Neuronal stem cell (in vitro differentiated cells): ENCODE results near the gene SPACA7.

Source experiments
- DNase-seq: peaks from one replicate; pipeline ENCODE4 v3.0.0-alpha.2; 2013; ENCODE audit warnings: low spot score
- H2AFZ ChIP-seq: one replicate; pipeline ENCODE4 v1.6.1; 2013; ENCODE audit warnings: mild to moderate bottlenecking, low read length, inconsistent platforms
- H2AK5ac ChIP-seq: 2 replicates; pipeline ENCODE4 v1.6.1; 2013; ENCODE audit warnings: low read depth, mild to moderate bottlenecking, inconsistent platforms, low read length, moderate library complexity, mixed read lengths
- H2BK120ac ChIP-seq: 2 replicates; pipeline ENCODE4 v1.6.1; 2013; ENCODE audit warnings: low read depth, mild to moderate bottlenecking, inconsistent platforms, low read length, moderate library complexity, mixed read lengths
- H2BK12ac ChIP-seq: one replicate; pipeline ENCODE4 v1.6.1; 2013; ENCODE audit warnings: low read length, inconsistent platforms
- H2BK15ac ChIP-seq: 2 replicates; pipeline ENCODE4 v1.6.1; 2013; ENCODE audit warnings: mild to moderate bottlenecking, low read length, inconsistent platforms, mixed read lengths
- H2BK5ac ChIP-seq: one replicate; pipeline ENCODE4 v1.6.1; 2013; ENCODE audit warnings: inconsistent platforms, mild to moderate bottlenecking, low read length, moderate library complexity
- H3K14ac ChIP-seq: one replicate; pipeline ENCODE4 v1.6.1; 2013; ENCODE audit warnings: low read length, inconsistent platforms
- H3K18ac ChIP-seq: 2 replicates; pipeline ENCODE4 v1.6.1; 2013; ENCODE audit warnings: low read length, inconsistent platforms
- H3K23ac ChIP-seq: 2 replicates; pipeline ENCODE4 v1.6.1; 2013; ENCODE audit warnings: low read depth, mild to moderate bottlenecking, mixed read lengths, low read length, inconsistent platforms; ENCODE audit not compliant: poor library complexity
- H3K27ac ChIP-seq: replicated peaks from 3 replicates; pipeline ENCODE4 v1.5.1; 2013; ENCODE audit warnings: low read length, inconsistent platforms
- H3K27me3 ChIP-seq, 3 experiments: 2 replicates each; pipeline ENCODE4 v1.6.1; 2013; ENCODE audit warnings: low read length in 3 of 3, mild to moderate bottlenecking in 2 of 3, inconsistent platforms in 1 of 3, low read depth in 1 of 3, mixed read lengths in 1 of 3, moderate library complexity in 1 of 3; ENCODE audit not compliant: control insufficient read depth in 3 of 3, insufficient read depth in 3 of 3
- H3K36me3 ChIP-seq, 2 donors: replicated peaks in 1 of 2; 2 replicates each; pipeline ENCODE4 v1.6.1; 2013; ENCODE audit warnings: low read length in 2 of 2; ENCODE audit not compliant: control insufficient read depth in 2 of 2, insufficient read depth in 2 of 2
- H3K4ac ChIP-seq: 2 replicates; pipeline ENCODE4 v1.6.1; 2013; ENCODE audit warnings: inconsistent platforms, mild to moderate bottlenecking, low read length, moderate library complexity
- H3K4me1 ChIP-seq, 2 donors: 1 replicate in 1 of 2; 2 replicates in 1 of 2; pipeline ENCODE4 v1.6.1; 2013; ENCODE audit warnings: low read length in 2 of 2, low read depth in 1 of 2; ENCODE audit not compliant: control insufficient read depth in 2 of 2, insufficient read depth in 1 of 2
- H3K4me2 ChIP-seq: one replicate; pipeline ENCODE4 v1.6.1; 2013; ENCODE audit warnings: mild to moderate bottlenecking, low read length, inconsistent platforms; ENCODE audit not compliant: insufficient read depth, poor library complexity, severe bottlenecking
- H3K4me3 ChIP-seq, 2 donors: 2 replicates each; pipeline ENCODE4 v1.5.1; 2013; ENCODE audit warnings: low read length in 2 of 2, mild to moderate bottlenecking in 2 of 2, inconsistent platforms in 1 of 2, moderate library complexity in 1 of 2
- H3K79me1 ChIP-seq: one replicate; pipeline ENCODE4 v1.6.1; 2013; ENCODE audit warnings: low read depth, mild to moderate bottlenecking, inconsistent platforms, low read length, moderate library complexity
- H3K9ac ChIP-seq: one replicate; pipeline ENCODE4 v1.6.1; 2013; ENCODE audit warnings: mild to moderate bottlenecking, low read depth, low read length, inconsistent platforms; ENCODE audit not compliant: poor library complexity
- H3K9me3 ChIP-seq, 2 donors: replicated peaks in 1 of 2; 2 replicates each; pipeline versions ENCODE3 to v1.6.1; 2013; ENCODE audit warnings: low read length in 2 of 2, mild to moderate bottlenecking in 2 of 2, inconsistent platforms in 1 of 2, low read depth in 1 of 2, mixed read lengths in 1 of 2, moderate library complexity in 1 of 2; ENCODE audit not compliant: control insufficient read depth in 2 of 2, insufficient read depth in 1 of 2
- H4K8ac ChIP-seq: one replicate; pipeline ENCODE4 v1.6.1; 2013; ENCODE audit warnings: low read depth, mild to moderate bottlenecking, inconsistent platforms, low read length, moderate library complexity
- H4K91ac ChIP-seq: one replicate; pipeline ENCODE4 v1.6.1; 2013; ENCODE audit warnings: low read length, low read depth, mild to moderate bottlenecking, inconsistent platforms; ENCODE audit not compliant: poor library complexity
- WGBS, 2 donors: extraction: QIAGEN DNeasy Blood & Tissue Kit; methylation state at CpG; one replicate each; pipeline ENCODE4 v1.1.7; 2013; ENCODE audit warnings: missing lambda C conversion rate in 2 of 2, mixed read lengths in 1 of 2; ENCODE audit not compliant: insufficient read length in 2 of 2, insufficient replicate concordance in 1 of 2; ENCODE audit errors: extremely low coverage in 2 of 2; 5-methylcytosine and 5-hydroxymethylcytosine counted together

SPACA7 gene

DNA sequence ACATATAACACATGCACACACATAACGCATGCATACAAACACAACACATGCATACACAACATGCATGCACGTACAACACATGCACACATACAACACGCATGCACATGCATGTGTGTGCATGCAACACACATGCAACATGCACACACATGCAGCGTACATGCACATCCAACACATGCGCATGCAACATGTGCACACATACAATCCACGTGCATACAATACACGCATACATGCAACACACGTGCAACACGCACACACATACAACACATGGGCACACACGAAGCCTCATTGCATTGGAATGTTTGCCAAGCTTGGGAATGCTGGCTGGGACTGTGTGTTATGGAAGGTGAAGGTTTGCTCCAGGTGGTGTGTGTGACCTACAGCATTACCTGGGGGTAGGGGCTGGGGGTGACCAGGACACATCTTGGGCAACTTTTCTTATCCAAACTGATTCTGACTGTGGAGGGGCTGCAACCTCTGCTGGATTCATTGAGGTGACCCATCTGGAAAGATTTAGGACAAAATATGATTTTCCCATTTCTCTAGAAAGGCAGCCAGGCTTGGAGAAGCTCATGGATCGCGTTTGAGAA, 58.9 kb downstream of the SPACA7 start:
- Histone ChIP-seq H2BK120ac (no peak overlapping the region), H2AK5ac (no peak overlapping the region), H2AFZ (no peak overlapping the region), H3K4me1 (peaks cover 3 to 9% of the 10 kb centered on the region in 2 donors), H3K14ac (no peak overlapping the region), H3K27ac (no peak overlapping the region), H3K4me3 (peak overlapping the region in 1 of 2 donors; percentile 17), H3K23ac (peak overlapping the region; percentile 9), H3K18ac (peak overlapping the region; percentile 3), H3K9ac (no peak overlapping the region), H3K36me3 (no peaks in the 10 kb centered on the region), H3K27me3 (peaks cover 0 to 3% (median 0%) of the 10 kb centered on the region in 3 experiments), H2BK5ac (no peak overlapping the region), H3K9me3 (peaks cover 14 to 18% of the 10 kb centered on the region in 2 donors), H2BK12ac (peak overlapping the region; percentile 30), H2BK15ac (no peak overlapping the region), H4K8ac (peak overlapping the region; percentile 95), H4K91ac (no peak overlapping the region), H3K4me2 (no peak overlapping the region), H3K79me1 (peaks cover 2% of the 10 kb centered on the region), H3K4ac (no peak overlapping the region)
- no CpG with 5 or more reads among the region's 12 CpGs for WGBS, 2 donors
- no peak for DNase-seq

DNA sequence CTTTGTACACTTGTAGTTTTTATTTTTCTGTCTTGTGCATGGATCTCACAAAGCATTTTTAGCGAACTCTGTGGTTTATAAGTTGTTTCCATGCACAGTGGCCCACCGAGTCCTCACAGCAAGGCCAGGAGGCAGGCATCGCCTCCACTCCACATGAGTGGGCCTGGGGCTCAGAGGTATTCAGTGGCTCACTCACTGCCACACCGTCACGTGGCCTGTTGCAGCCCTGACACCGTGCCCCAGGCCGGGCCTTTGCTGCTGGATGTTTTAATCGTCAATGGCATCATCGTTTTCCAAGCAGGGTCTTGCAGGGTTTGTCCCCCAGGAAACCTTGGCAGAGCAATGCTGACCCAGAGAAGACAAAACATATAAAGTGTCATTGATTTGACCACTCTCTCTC, 59.8 kb downstream of the SPACA7 start:
- H2AK5ac ChIP-seq: no peak overlapping the region
- H2BK5ac ChIP-seq: peak overlapping the region; percentile 35
- H3K23ac ChIP-seq: no peak overlapping the region
- no peak overlapping the region for H3K14ac ChIP-seq
- peaks cover 2% of the 10 kb centered on the region for H3K79me1 ChIP-seq
- H4K91ac ChIP-seq: no peak overlapping the region
- H3K27ac ChIP-seq: no peak overlapping the region
- no peak overlapping the region for H3K4me2 ChIP-seq
- WGBS, 2 donors: no CpG with 5 or more reads among the region's 9 CpGs
- no peaks in the 10 kb centered on the region for H3K36me3 ChIP-seq
- peaks cover 13 to 18% of the 10 kb centered on the region in 2 donors for H3K9me3 ChIP-seq
- H2BK120ac ChIP-seq: no peak overlapping the region
- H3K4ac ChIP-seq: no peak overlapping the region
- H3K27me3 ChIP-seq: peaks cover 0 to 3% (median 0%) of the 10 kb centered on the region in 3 experiments
- H3K9ac ChIP-seq: no peak overlapping the region
- no peak overlapping the region for H2BK15ac ChIP-seq
- DNase-seq: no peak
- H3K4me3 ChIP-seq: no peak overlapping the region
- no peak overlapping the region for H2AFZ ChIP-seq
- no peak overlapping the region for H4K8ac ChIP-seq
- H3K4me1 ChIP-seq: peaks cover 3 to 11% of the 10 kb centered on the region in 2 donors
- no peak overlapping the region for H2BK12ac ChIP-seq
- H3K18ac ChIP-seq: no peak overlapping the region

DNA sequence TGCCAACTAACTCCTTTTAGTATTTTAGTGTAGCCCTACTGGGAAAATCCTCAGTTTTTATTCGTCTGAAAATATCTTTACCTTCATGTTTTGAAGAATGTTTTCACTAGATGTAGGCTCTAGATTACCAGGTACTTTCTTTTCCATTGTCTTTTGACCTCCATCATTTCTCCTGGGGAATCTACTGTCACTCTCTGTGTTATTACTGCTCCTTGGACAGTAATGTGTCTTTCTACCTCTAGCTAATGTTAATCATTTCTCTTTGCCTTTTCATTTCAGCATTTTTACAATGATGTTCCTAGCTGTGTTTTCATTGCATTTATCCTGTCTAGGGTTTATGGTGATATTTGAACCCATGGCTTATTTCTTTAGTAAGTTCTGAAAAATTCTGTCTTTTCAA, 61.9 kb downstream of the SPACA7 start:
- H3K27ac ChIP-seq: no peak overlapping the region
- peaks cover 0 to 3% (median 0%) of the 10 kb centered on the region in 3 experiments for H3K27me3 ChIP-seq
- H3K14ac ChIP-seq: no peak overlapping the region
- H3K4me2 ChIP-seq: no peak overlapping the region
- no peak overlapping the region for H2AK5ac ChIP-seq
- peaks cover 5 to 12% of the 10 kb centered on the region in 2 donors for H3K4me1 ChIP-seq
- H4K8ac ChIP-seq: no peak overlapping the region
- no CpG with 5 or more reads among the region's 1 CpG for WGBS, 2 donors
- H2BK12ac ChIP-seq: no peak overlapping the region
- no peak overlapping the region for H4K91ac ChIP-seq
- H2BK120ac ChIP-seq: no peak overlapping the region
- H3K79me1 ChIP-seq: peaks cover 2% of the 10 kb centered on the region
- no peak overlapping the region for H2BK15ac ChIP-seq
- DNase-seq: no peak
- no peak overlapping the region for H3K23ac ChIP-seq
- no peak overlapping the region for H3K18ac ChIP-seq
- H2AFZ ChIP-seq: no peak overlapping the region
- H3K36me3 ChIP-seq: no peaks in the 10 kb centered on the region
- no peak overlapping the region for H2BK5ac ChIP-seq
- no peak overlapping the region for H3K9ac ChIP-seq
- H3K9me3 ChIP-seq: peaks cover 12 to 14% of the 10 kb centered on the region in 2 donors
- no peak overlapping the region for H3K4ac ChIP-seq
- no peak overlapping the region for H3K4me3 ChIP-seq

DNA sequence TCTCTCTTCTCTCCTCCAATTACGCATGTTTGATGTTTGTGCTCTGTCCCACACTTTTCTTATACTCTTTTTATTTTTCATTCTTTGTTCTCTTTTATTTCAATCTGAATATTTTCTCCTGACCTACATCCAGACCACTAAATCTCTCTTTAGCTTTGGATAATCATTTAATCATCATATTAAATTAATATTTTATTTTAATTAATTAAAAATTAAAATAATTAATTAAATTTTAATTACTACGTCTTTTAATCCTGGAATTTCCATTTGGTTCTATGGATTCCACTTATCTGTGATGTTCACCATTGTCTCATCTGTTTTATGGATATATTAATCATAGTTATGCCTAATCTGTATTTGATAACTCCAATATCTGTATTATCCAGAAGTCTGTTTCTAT, 62.4 kb downstream of the SPACA7 start:
- Histone ChIP-seq H4K8ac (no peak overlapping the region), H2AK5ac (no peak overlapping the region), H3K36me3 (no peaks in the 10 kb centered on the region), H3K4me3 (no peak overlapping the region), H3K4me1 (peaks cover 8 to 16% of the 10 kb centered on the region in 2 donors), H3K4me2 (no peak overlapping the region), H3K18ac (no peak overlapping the region), H3K27me3 (peaks cover 0 to 3% (median 0%) of the 10 kb centered on the region in 3 experiments), H3K27ac (no peak overlapping the region), H2AFZ (no peak overlapping the region), H4K91ac (no peak overlapping the region), H3K14ac (no peak overlapping the region), H3K9me3 (peaks cover 12 to 14% of the 10 kb centered on the region in 2 donors), H3K4ac (no peak overlapping the region), H2BK120ac (no peak overlapping the region), H3K79me1 (peaks cover 2% of the 10 kb centered on the region), H2BK5ac (no peak overlapping the region), H3K23ac (no peak overlapping the region), H3K9ac (no peak overlapping the region), H2BK12ac (no peak overlapping the region), H2BK15ac (no peak overlapping the region)
- DNase-seq: no peak
- no CpG with 5 or more reads among the region's 2 CpGs for WGBS, 2 donors
